Cortex of kidney (tissue), 1 donor: ENCODE data around the gene MRPL57.
"Not testable (repeated sequence)": the region's sequence is repeated elsewhere in the genome, so short reads cannot be mapped to it uniquely, and the experiment has no call there.

Experiments used
- DNase-seq: peaks from one replicate; lab custom pipeline; 2025; lab: John Stamatoyannopoulos, UW

Gene MRPL57

DNA sequence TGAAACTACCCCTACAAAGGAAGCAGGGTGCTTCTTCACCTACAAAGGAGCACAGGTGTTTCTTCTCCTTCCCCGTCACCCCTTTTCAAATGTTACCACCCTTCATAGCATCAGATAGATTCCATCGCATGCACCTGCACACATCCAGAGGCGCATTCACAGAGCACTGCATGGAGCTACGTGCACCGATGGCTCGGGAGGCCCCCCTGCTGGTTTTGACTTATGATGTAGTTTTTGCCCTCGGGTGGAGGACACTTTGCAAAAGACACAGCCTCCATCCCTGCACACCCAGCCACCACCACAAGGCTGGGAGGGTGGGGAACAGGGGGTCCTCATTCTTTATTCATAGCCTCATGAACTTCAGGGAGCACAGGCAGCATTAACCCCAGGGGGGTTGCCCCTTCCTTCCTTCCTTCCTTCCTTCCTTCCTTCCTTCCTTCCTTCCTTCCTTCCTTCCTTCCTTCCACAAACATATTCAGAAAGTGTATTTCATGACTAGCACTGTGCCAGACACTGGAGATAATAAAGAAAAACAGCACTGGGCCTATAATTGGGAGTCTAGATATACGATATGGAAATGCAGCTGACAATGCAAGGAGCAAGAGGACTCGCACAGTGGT lies 21.3 kb downstream of the MRPL57 start:
- DNase-seq: not testable (repeated sequence)

DNA sequence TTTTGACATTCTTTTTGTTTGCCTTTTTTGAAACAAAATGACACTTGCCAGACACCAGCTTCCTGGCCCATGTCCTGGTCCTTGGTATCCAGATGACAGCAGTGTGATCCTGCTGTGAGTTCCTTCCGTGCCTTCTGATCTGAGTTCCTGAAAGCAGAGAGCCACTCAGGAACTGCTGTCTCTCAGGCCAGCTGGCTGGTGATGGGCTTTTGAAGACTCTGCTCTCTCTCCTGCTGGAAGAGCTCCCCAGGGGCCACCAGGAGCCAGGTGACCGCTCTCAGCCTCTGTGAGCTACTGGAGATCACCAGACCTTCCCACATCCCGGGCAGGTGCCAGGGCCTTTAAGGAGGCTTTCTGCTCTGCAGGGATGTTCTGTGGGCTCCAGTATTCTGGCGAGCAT lies 21.9 kb downstream of the MRPL57 start:
- DNase-seq: not testable (repeated sequence)

GRCh38 chr13:21201456-21202190 lies 25.2 kb downstream of the MRPL57 start:
- DNase-seq: not testable (repeated sequence)

- DNase-seq: no peak
These were observed 26.5 kb downstream of the MRPL57 start for GRCh38 chr13:21202767-21203531.

DNA sequence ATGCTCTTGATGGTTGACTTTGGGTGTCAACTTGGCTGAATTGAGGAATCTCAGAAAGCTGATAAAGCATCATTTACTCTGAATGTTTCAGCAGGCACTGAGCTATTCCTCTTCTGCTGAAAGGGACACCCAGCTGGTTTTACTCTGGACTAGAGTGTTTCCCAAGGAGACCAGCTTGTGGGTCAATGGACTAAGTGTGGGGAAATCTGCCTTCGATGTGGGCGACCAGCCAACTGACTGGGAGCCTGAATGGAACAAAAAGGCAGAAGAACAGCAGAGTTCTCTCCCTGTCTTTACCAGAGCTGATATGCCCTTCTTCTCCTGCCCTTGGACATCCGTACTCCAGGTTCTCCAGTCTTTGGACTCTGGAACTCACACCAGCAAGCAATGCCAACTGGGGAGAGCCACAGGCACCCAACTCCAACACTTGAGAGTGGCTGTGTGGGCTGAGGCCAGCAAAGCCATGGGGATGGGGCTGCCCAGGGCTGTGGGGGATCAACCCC lies 32.2 kb downstream of the MRPL57 start:
- no peak for DNase-seq

DNA sequence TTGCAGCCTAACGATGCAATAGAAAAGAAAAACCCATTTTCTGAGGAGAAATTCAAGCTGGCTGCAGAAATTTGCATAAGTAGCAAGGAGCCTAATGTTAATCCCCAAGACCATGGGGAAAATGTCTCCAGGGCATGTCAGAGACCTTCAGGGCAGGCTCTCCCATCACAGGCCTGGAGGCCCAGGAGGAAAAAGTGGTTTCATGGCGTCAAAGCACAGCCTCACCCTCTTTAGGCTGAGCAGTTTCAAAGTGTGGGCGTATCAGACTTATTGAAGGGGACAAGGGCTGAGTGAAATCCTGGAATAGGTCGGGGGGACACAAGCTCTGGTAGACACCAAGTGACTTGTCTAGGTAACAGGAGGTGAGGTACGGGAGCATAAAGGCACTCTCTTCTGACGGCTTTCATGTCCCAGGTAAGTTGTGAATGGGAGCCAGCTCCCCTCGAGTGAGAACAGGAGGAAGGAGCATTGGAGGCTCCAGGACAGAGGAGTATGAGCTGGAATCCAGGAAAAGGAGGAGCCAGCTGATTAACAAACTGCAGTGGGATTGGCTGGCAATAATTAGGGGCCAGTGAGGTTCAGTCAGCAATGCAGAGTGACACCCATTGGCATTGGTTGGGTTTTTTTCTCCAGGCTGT lies 35.8 kb downstream of the MRPL57 start:
- no peak for DNase-seq

DNA sequence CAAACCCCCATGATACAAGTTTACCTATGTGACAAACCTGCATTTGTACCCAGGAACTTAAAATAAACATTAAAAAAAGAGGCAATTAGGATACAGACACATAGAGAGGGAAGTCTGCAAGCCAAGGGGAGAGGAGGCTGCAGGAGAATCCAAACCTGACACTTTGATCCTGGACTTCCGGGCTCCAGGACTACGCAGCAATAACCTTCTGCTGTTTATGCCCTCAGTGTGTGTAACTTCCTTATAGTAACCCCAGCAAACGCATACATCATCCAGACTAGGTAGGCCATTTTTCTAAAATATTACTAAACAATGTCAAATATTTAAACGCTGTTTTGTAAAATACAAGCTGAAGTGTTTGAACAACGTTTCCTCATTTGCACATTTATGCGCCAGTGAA lies 39.0 kb downstream of the MRPL57 start:
- not testable (repeated sequence) for DNase-seq

GRCh38 chr13:21216332-21216731 lies 39.9 kb downstream of the MRPL57 start:
- no peak for DNase-seq

GRCh38 chr13:21218351-21219035 lies 42.0 kb downstream of the MRPL57 start:
- no peak for DNase-seq

GRCh38 chr13:21219036-21219381 lies 42.6 kb downstream of the MRPL57 start:
- no peak for DNase-seq

GRCh38 chr13:21219716-21220115 lies 43.3 kb downstream of the MRPL57 start:
- DNase-seq: not testable (repeated sequence)

DNA sequence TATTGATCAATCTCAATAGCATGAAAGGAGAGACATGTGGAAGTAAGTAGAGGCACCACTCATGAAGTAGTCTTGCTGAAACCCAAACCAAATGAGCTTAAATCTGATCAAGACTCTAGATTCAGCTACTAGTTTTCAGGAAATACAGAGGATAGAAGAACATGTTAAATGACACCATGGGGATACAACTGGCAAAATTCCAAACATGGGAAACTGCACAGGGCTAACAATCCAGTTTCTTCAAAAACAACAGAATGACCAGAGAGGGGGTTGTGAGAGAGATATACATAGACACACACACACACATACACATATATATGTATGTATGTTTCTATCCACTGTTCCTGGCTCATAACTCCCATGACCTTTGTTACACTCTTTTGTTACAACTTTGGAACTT lies 44.8 kb downstream of the MRPL57 start:
- no peak for DNase-seq

GRCh38 chr13:21225082-21225481 lies 48.6 kb downstream of the MRPL57 start:
- DNase-seq: no peak

GRCh38 chr13:21225841-21226581 lies 49.6 kb downstream of the MRPL57 start:
- DNase-seq: no peak

GRCh38 chr13:21227917-21228316 lies 51.5 kb downstream of the MRPL57 start:
- no peak for DNase-seq
